IMR-90 (cell line): ENCODE measurements around the gene TTLL4. TPM values are rescaled to one million over a fixed set of nuclear protein-coding genes. Genes with fewer than 3 reads are reported as not detected.

Experiments used
- ATAC-seq: fragments of 200-7000 bp; cut with Tn5 transposase; 2 replicates; pipeline ENCODE4 v1.9.1; 2020; ENCODE audit warnings: low read depth, mild to moderate bottlenecking, moderate library complexity
- BruUV-seq: library from RNA; stranded (reverse); fragments of 400-500 nt; replicated peaks from 2 replicates; lab custom pipeline; 2021; lab: Mats Ljungman, UMichigan
- CTCF ChIA-PET: fragments of 300-600 bp; formaldehyde crosslinking; extraction: SDS; loops from one replicate; lab custom pipeline; 2021; ENCODE audit warnings: antibody characterized with exemption; lab: Yijun Ruan, JAX
- POLR2A ChIA-PET: fragments of 300-600 bp; sonication (Branson Sonifier 250); formaldehyde crosslinking; loops from one replicate; lab custom pipeline; 2022; ENCODE audit warnings: antibody characterized with exemption; ENCODE audit not compliant: unreplicated experiment; lab: Charles Lee
- DNase-seq: peaks from one replicate; pipeline ENCODE4 v3.0.0; 2013
- H2AFZ ChIP-seq: replicated peaks from 2 replicates; pipeline ENCODE3; 2013; ENCODE audit warnings: low read length, mild to moderate bottlenecking; ENCODE audit not compliant: poor library complexity
- H2AK5ac ChIP-seq: 2 replicates; pipeline ENCODE4 v1.6.1; 2013; ENCODE audit warnings: low read depth, low read length, inconsistent platforms
- H2AK9ac ChIP-seq: replicated peaks from 2 replicates; pipeline ENCODE3; 2013; ENCODE audit warnings: mild to moderate bottlenecking, low read depth, low read length, moderate library complexity; ENCODE audit not compliant: poor library complexity
- H2BK120ac ChIP-seq: 2 replicates; pipeline ENCODE4 v1.6.1; 2013; ENCODE audit warnings: low read depth, low read length, inconsistent platforms
- H2BK15ac ChIP-seq: 3 replicates; pipeline ENCODE4 v1.6.1; 2013; ENCODE audit warnings: low read depth, low read length, inconsistent platforms
- H2BK20ac ChIP-seq: 2 replicates; pipeline ENCODE4 v1.6.1; 2013; ENCODE audit warnings: low read depth, mild to moderate bottlenecking, inconsistent platforms, low read length, moderate library complexity
- H2BK5ac ChIP-seq: 2 replicates; pipeline ENCODE4 v1.6.1; 2013; ENCODE audit warnings: mild to moderate bottlenecking, low read depth, low read length, inconsistent platforms; ENCODE audit not compliant: poor library complexity, severe bottlenecking
- H3K14ac ChIP-seq: replicated peaks from 2 replicates; pipeline ENCODE4 v1.6.1; 2013; ENCODE audit warnings: low read depth, low read length, inconsistent platforms
- H3K18ac ChIP-seq: 2 replicates; pipeline ENCODE4 v1.6.1; 2013; ENCODE audit warnings: low read depth, low read length, control low read depth
- H3K23ac ChIP-seq: 2 replicates; pipeline ENCODE4 v1.6.1; 2013; ENCODE audit warnings: low read depth, low read length, inconsistent platforms
- H3K27ac ChIP-seq: 2 replicates; pipeline ENCODE4 v1.5.1; 2013; ENCODE audit warnings: mild to moderate bottlenecking, control low read depth, low read length; ENCODE audit not compliant: insufficient read depth
- H3K27me3 ChIP-seq: 2 replicates; pipeline ENCODE4 v1.6.1; 2013; ENCODE audit warnings: low read length; ENCODE audit not compliant: control insufficient read depth, insufficient read depth
- H3K36me3 ChIP-seq: 2 replicates; pipeline ENCODE4 v1.6.1; 2013; ENCODE audit warnings: low read length, mixed read lengths; ENCODE audit not compliant: control insufficient read depth, insufficient read depth
- H3K4ac ChIP-seq: 2 replicates; pipeline ENCODE4 v1.6.1; 2013; ENCODE audit warnings: low read depth, low read length, inconsistent platforms
- H3K4me1 ChIP-seq: 2 replicates; pipeline ENCODE4 v1.6.1; 2013; ENCODE audit warnings: low read length, mixed read lengths; ENCODE audit not compliant: control insufficient read depth, insufficient read depth
- H3K4me2 ChIP-seq: 2 replicates; pipeline ENCODE4 v1.6.1; 2013; ENCODE audit warnings: low read depth, mild to moderate bottlenecking, control low read depth, low read length, moderate library complexity
- H3K4me3 ChIP-seq: 2 replicates; pipeline ENCODE4 v1.5.1; 2013; ENCODE audit warnings: low read depth, mild to moderate bottlenecking, control low read depth, low read length, moderate library complexity; ENCODE audit not compliant: insufficient read depth
- H3K56ac ChIP-seq: 2 replicates; pipeline ENCODE4 v1.6.1; 2013; ENCODE audit warnings: low read length, inconsistent platforms; ENCODE audit not compliant: insufficient read depth; ENCODE audit errors: extremely low read depth
- H3K79me1 ChIP-seq, 2 experiments: 2 replicates each; pipeline ENCODE4 v1.6.1; 2013; ENCODE audit warnings: low read length in 2 of 2, inconsistent platforms in 1 of 2, low read depth in 1 of 2
- H3K9ac ChIP-seq: 2 replicates; pipeline ENCODE4 v1.6.1; 2013; ENCODE audit warnings: low read depth, low read length, control low read depth
- H3K9me1 ChIP-seq: 2 replicates; pipeline ENCODE4 v1.6.1; 2013; ENCODE audit warnings: low read length, inconsistent platforms; ENCODE audit not compliant: insufficient read depth
- H3K9me3 ChIP-seq: 2 replicates; pipeline ENCODE4 v1.6.1; 2013; ENCODE audit warnings: low read length; ENCODE audit not compliant: control insufficient read depth, insufficient read depth
- H4K20me1 ChIP-seq: 2 replicates; pipeline ENCODE4 v1.6.1; 2013; ENCODE audit warnings: low read length, inconsistent platforms; ENCODE audit not compliant: insufficient read depth
- H4K5ac ChIP-seq: 2 replicates; pipeline ENCODE4 v1.6.1; 2013; ENCODE audit warnings: mild to moderate bottlenecking, low read depth, low read length, control low read depth
- H4K8ac ChIP-seq, 2 experiments: 2 replicates each; pipeline ENCODE4 v1.6.1; 2013; ENCODE audit warnings: low read depth in 2 of 2, low read length in 2 of 2, control low read depth in 1 of 2, inconsistent platforms in 1 of 2
- H4K91ac ChIP-seq: 2 replicates; pipeline ENCODE4 v1.6.1; 2013; ENCODE audit warnings: low read depth, low read length, inconsistent platforms; ENCODE audit not compliant: insufficient read depth
- MXI1 ChIP-seq: IDR thresholded peaks from 2 replicates; pipeline ENCODE4 v1.6.1; 2012; ENCODE audit warnings: low read depth, mild to moderate bottlenecking, low read length, moderate library complexity, borderline replicate concordance
- NFE2L2 ChIP-seq: fragments of 150-350 bp; IDR thresholded peaks from 2 replicates; pipeline ENCODE4 v1.6.1; 2016; ENCODE audit warnings: low read depth, mild to moderate bottlenecking, low read length
- RFX5 ChIP-seq: IDR thresholded peaks from 2 replicates; pipeline ENCODE4 v1.8.0; 2012; ENCODE audit warnings: low read depth, mild to moderate bottlenecking, low read length, moderate library complexity
- WGBS, 2 experiments: methylation state at CpG; one replicate each; pipeline versions ENCODE4 v1.1.5 to v1.1.7; 2013; ENCODE audit warnings: missing lambda C conversion rate in 2 of 2; ENCODE audit not compliant: insufficient read length in 1 of 2; ENCODE audit errors: extremely low coverage in 2 of 2; 5-methylcytosine and 5-hydroxymethylcytosine counted together
- dilution Hi-C: fragments of 300-500 bp; cut with HindIII; formaldehyde crosslinking; loops from one replicate; pipeline ENCODE4 v1.14.3; 2018; ENCODE audit warnings: low sequenced_read_pairs; ENCODE audit not compliant: unreplicated experiment
- in situ Hi-C: fragments of 300-500 bp; cut with MboI; formaldehyde crosslinking; loops from 3 replicates; pipeline ENCODE4 v1.14.3; 2019; ENCODE audit warnings: low sequenced_read_pairs, inconsistent platforms, mixed read lengths
- intact Hi-C: fragments of 100-400 bp; cut with micrococcal nuclease; formaldehyde crosslinking; loops from 2 replicates; pipeline ENCODE4 v1.10.0; 2022
- polyA plus RNA-seq, 3 experiments: library from polyadenylated mRNA; depleted of rRNA; stranded (reverse); fragments of >200 nt; gene quantifications; 2 replicates each; pipeline ENCODE4 v1.2.3, GENCODE V29; 2012; ENCODE audit warnings: low replicate concordance in 1 of 3
- total RNA-seq: library from RNA; depleted of rRNA; stranded (reverse); fragments of >200 nt; gene quantifications from 2 replicates; pipeline ENCODE4 v1.2.3, GENCODE V29; 2012

The TTLL4 gene
- total and polyA plus RNA-seq, 2 of the 4 experiments (the other 2 are of a cell fraction): 9.0 to 22.9 TPM

- H3K79me1 ChIP-seq: peaks cover 29 to 54% of the 10 kb centered on the region in 2 experiments
- no peaks in the 10 kb centered on the region; the same call in 1 of the 2 replicates for H4K20me1 ChIP-seq
- TF ChIP-seq RFX5 (no peak), MXI1 (no peak), NFE2L2 (no peak)
- DNase-seq: no peak
- H3K27ac ChIP-seq: no peak overlapping the region
- H2BK5ac ChIP-seq: no peak overlapping the region
- H3K9me3 ChIP-seq: peaks cover 5% of the 10 kb centered on the region
- no peak overlapping the region for H3K9ac ChIP-seq
- no peak overlapping the region for H4K8ac ChIP-seq
- dilution Hi-C loops: no loop called here
- peaks cover 16% of the 10 kb centered on the region for H3K9me1 ChIP-seq
- H2AFZ ChIP-seq: no peak overlapping the region
- in situ Hi-C loops: no loop called here
- no TSS peak for BruUV-seq
- ChIA-PET CTCF (no interaction called here), POLR2A (no interaction called here)
- no peak overlapping the region for H2BK15ac ChIP-seq
- H3K18ac ChIP-seq: no peak overlapping the region
- H3K4me1 ChIP-seq: peaks cover 20% of the 10 kb centered on the region
- H2AK9ac ChIP-seq: no peak overlapping the region
- H2BK120ac ChIP-seq: no peak overlapping the region
- peaks cover 3% of the 10 kb centered on the region; the same call in 1 of the 2 replicates for H3K36me3 ChIP-seq
- no peaks in the 10 kb centered on the region for H3K27me3 ChIP-seq
- H3K23ac ChIP-seq: no peak overlapping the region
- H4K91ac ChIP-seq: no peak overlapping the region
- H3K4me3 ChIP-seq: no peak overlapping the region
- no peak overlapping the region for H2BK20ac ChIP-seq
- H3K14ac ChIP-seq: no peak overlapping the region
- no peak overlapping the region for H3K56ac ChIP-seq
- no CpG with 5 or more reads among the region's 3 CpGs for WGBS, 2 experiments
- intact Hi-C loops: loop anchor here (2.0 to 5.0 kb wide), 2 partner anchors 19 to 78 kb away; partner anchors contain the start of gene TTLL4
- no peak overlapping the region for H3K4me2 ChIP-seq
- H2AK5ac ChIP-seq: no peak overlapping the region
- ATAC-seq: no peak
- no peak overlapping the region for H4K5ac ChIP-seq
- H3K4ac ChIP-seq: no peak overlapping the region
These were observed 19.0 kb downstream of the TTLL4 start for GRCh38 chr2:218729640-218730039.
